Measurements from ENCODE around the gene PACSIN2.
"Not testable (repeated sequence)": the region's sequence is repeated elsewhere in the genome, so short reads cannot be mapped to it uniquely, and the experiment has no call there.

The PACSIN2 gene

DNA sequence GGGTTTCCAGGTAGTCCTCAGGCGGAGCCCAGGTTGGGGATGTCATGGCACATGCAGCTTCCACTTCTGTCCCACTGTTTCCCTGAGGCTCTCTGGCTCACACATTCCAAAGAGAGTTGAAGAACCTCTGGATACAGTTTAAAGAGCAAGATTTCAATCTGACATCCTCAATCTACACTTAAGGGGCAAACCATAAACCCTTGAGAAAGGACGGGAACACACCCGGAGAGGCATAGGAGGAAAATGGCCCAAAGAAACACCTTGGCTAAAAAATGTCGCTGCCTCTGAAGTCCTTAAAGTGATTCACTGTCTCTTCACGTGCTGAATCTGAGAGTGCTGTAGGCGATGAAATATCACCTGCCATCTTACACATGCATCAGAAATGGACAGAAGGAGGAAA, 87.0 kb downstream of the PACSIN2 start:
- DNase-seq (ENCODE audit: low read depth in 2 of 2), result no peak

DNA sequence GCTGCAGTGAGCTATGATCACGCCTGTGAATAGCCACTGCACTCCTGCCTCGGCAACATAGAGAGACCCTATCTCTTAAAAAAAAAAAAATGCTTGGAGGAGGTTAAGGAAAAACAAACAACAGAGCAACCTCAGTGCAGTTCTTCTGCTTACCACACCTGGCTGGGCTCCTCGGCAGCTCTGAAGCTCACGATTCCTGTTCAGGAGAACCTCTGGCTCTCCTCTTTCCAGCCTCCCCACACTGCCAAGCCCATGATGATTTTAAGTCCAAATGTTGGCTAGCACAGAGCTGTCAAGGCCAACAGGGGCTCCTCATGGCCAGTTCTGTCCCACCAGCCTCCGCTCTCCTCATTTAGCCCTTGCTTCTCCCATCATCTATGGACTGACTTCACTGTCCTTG, 88.2 kb downstream of the PACSIN2 start:
- no peak for DNase-seq (ENCODE audit: low read depth in 2 of 2)

DNA sequence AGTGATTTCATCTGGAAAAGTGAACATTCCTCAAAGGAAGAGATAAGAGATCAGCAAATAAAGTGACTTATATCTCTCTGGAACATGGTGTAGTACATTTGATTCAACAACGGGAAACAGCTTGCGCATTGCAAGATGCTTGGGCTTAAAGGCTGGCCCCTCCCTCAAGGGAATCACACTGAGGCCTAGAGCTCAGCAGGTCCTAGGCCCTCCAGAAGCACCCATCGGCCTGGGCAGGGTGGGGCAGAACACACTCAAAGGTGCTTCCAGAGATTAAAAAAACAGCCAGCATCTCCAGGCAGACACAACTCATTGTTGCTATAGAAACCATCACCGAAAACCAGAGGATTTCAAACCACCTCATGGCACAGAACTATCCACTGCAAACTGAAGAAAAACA, 88.8 kb downstream of the PACSIN2 start:
- no peak for DNase-seq (ENCODE audit: low read depth in 2 of 2)

DNA sequence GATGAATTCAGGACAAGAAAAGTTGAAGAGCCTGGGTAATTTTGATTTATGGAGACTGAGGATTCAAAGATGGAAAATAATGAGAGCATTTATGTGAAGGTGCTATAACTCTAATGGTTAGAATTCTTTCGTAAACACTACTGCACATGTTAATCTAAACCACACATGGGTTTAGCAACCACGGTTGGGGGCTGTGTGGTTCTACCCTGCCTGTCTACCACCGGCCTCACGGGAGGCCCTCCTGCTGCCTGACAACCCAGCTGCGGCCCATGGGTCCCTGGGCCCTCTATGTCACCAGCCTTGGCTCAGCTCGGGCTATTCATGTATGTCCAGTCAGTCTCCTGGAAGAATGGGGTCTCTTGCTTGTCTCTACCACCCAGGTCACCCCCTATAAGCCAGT, 89.4 kb downstream of the PACSIN2 start:
- DNase-seq (ENCODE audit: low read depth in 2 of 2), result no peak

DNA sequence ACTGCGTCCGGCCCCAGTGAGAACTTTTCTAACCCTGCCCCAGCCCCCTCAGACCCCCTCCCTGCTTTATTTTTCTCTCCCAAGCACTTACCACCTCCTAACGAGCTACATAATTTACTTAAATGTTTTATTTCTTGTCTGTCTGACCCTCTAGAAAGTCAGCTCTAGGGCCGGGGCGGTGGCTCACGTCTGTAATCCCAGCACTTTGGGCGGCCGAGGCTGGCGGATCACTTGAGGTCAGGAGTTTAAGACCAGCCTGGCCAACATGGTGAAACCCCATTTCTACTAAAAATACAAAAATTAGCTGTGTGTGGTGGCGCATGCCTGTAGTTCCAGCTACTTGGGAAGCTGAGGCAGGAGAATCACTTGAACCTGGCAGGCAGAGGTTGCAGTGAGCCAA, 89.9 kb downstream of the PACSIN2 start:
- not testable (repeated sequence) for DNase-seq (ENCODE audit: low read depth in 2 of 2)

DNA sequence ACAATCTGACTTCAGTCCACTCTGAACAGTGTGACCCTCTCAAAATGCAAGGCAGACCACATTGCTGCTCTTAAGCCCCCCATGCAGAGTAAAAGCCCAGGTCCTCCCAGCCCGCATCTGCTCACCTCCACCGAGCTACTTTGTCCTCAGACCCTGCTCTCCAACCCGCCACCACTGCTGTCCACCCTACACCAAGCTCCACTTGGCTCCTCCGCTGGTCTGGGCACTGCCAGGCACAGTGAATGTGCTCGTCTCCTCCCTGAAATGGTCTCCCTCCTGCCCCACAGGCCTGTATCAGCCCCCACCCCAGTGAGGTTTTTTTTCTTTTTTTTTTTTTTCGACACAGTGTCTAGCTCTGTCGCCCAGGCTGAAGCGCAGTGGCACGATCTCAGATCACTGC, 90.5 kb downstream of the PACSIN2 start:
- DNase-seq (ENCODE audit: low read depth in 2 of 2), result no peak

DNA sequence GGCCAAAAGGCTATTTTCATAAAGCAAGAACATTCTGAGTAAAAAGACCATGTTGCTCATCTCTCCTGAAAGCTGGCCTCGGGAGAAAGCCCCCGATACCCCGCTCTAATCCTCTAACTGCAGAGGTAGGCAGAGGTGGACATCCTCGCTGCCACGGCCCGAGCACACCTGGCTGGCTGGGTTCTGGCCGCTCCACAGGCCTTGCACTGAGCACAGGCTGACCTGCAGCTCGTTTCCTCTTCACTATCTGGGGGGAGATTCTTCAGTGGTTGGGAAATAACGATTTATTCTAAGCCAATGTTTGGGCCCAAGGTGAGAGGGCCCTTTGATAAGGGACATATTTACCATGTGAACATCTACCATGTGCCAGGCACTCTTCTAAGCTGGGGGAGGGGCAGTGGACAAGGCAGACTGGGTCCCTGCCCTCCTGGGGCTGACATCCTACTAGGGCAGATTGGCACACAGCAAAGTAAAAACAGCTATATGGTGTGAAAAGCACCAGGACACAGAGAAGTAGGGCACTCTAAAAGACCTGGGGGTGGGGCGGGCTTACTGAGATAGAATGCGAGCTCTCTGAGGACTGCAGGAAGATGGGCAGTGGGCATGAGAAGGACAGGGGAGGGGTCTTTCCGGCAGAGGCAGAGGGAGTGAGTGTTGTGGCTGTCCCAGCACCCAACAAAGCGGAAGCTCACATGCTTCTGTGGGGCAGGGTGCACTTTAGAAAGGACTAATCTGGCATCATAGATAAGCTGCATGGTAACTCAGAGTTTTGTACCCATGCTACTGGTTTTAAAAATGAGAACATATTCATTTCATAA, 92.4 kb downstream of the PACSIN2 start:
- no peak for DNase-seq (ENCODE audit: low read depth in 2 of 2)

DNA sequence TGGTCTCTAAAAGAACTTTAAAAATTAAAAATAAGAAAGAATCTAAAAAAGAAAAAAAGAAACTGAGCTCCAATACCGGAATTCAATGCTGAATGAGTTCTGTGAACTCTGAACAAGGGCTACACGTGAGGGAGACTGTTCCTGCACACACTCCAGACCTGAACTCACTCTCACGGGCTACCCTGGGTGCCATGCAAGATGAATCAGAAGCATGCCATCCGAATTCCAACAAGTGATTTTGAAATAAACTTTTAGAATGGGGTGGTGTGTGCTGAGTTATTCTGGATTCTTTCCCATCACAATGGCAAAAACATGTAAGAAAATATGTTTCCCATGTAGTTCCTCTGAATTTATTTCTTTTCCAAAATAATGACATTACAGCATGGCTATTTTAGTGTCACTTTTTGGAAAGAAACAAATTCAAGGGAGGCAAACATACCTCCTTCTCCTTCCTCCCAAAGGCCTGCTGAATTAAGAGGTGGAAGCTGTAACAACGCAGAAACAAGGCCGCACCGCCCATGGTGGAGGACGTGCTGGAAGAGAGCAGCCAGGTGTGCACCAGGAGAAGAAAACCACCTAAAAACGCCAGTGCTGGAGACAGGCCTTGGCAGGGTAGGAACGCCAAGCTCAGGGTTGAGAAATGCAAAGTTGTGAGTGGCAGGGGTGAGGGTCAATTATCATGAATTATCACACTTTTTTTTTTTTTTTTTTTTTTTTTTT, 94.7 kb downstream of the PACSIN2 start:
- no peak for DNase-seq (ENCODE audit: low read depth in 2 of 2)

DNA sequence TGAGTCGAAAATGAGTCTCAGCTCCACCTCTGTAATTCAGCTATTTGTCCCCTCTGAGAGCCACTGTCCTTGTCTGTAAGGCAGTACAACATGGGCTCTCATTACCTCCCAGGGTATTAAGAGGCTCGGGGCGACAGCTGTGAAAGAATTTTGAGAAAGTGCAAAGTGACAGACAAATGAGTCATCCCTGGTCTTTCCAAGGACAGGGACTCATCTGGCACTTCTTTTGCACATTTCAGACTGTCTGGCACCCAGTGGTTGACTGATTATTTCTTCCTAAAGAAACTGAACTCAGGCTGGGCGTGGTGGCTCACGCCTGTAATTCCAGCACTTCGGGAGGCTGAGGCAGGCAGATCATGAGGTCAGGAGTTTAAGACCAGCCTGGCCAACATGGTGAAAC, 95.8 kb downstream of the PACSIN2 start:
- DNase-seq (ENCODE audit: low read depth in 2 of 2), result peak in 1 of 2 donors; percentile 8

DNA sequence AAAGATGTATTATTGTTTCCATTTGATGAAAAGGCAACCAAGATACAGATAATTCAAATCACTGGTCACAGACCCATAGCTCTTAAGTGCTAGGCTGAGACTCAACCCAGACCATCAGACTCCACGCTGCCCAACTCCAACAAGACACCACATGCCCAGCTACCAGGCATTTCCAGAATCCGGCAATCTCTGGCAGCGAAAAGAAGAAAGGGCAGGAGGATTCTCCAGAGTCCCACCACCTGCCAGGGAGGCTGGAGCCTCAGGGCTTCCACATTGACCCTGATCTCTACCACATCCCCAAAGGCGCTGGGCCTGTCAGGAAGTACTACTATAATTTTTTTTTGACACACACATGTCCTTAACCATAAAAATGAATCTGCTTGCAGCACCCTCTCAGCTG, 96.4 kb downstream of the PACSIN2 start:
- no peak for DNase-seq (ENCODE audit: low read depth in 2 of 2)

DNA sequence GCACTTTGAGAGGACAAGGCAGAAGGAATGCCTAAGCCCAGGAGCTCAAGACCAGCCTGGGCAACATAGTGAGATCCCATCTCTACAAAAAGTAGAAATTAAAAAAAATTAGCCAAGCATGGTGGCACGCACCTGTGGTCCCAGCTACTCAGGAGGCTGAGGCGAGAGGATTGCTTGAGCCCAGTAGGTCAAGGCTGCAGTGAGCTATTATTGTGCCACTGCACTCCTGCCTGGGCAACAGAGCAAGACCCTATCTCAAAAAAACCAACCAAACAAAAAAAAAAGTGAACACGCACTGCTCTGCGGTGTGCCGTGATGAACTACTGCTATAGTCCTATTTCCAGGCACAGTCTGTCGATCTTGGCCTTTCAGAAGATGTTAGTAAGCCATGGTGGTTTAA, 97.6 kb downstream of the PACSIN2 start:
- not testable (repeated sequence) for DNase-seq (ENCODE audit: low read depth in 2 of 2)

DNA sequence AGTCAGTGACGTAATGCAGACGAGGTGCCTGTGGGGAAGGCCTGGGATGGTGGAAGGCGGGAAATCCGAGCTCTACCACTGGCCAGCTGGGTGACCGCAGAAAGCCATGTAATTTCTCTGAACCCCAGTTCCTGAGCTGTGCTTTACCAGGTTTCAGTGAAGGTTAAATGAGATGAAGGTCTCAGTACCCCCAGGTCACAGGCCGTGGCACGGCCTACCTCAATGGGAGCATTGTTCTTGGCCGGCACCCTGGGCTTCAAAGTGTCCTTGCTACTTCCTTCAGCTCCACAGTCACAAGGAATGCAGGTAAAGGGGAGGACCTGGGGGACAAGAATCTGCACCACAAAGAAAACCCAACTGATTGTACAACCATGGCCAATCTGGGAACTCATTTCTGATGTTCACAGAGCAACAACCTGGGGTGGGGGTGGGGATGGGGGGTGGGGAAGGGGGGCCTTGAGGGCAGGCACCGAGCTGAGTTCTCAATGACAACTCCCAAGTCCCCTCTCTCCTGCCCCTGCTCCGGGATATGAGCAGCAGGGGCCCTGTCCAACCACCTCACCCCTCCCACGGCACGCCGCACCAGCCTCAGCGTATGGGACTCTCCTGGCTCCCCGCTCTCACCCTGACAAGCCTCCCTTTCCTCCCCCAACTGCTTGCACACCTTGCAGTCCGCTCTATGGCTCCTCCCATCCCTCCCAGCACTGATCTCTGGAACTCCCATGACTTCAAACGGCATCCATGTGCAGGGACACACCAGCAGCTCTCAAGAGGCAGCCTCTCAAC, 98.8 kb downstream of the PACSIN2 start:
- DNase-seq (ENCODE audit: low read depth in 2 of 2), result no peak

DNA sequence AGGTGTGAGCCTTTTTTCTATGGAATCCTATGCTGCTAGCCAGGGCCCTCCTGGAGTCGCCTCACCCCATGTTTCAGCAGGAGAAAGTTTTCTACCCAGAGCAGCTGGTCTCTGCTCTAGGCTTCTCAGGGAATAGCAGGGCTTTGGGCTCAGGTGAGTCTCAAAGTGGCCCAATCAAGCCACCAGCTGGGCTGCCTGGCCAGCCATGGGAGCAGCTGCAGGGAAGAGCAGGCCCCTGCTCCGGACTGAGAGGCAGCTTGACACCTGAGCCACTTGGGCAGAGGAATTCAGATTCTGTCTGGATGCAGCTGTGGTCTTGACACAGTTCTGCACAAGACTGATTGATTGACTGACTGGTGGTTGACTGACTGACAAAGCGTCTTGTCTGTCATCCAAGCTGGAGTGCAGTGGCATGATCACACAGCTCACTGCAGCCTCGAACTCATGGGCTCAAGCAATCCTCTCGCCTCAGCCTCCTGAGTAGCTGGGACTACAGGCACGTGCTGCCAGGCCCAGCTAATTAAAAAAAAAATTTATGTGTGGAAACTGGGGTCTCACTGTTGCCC, 100.4 kb downstream of the PACSIN2 start:
- DNase-seq (ENCODE audit: low read depth in 2 of 2), result no peak

DNA sequence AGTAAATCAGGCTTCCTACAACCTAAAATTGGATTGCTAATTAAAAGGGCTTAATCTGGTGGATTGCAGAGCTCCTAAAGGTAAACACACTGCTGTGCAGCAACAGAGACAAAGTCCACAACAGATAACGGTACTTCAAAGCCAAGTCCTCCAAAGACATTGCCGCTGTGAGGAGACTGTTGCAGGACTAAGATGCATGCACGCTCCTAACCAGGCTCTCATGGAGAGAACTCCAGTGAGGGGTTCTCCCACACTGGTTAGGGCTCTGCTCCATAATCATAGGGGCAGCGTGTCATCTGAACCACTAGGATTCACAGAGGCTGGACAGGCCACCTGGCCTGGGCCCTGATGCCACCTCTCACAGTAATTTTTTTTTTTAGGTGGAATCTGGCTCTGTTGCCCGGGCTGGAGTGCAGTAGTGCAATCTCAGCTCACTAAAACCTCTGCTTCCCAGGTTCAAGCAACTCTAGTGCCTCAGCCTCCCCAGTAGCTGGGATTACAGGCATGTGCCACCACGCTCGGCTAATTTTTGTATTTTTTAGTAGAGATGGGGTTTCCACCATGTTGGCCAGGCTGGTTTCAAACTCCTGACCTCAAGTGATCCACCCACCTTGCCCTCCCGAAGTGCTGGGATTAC, 101.0 kb downstream of the PACSIN2 start:
- DNase-seq (ENCODE audit: low read depth in 2 of 2), result no peak

DNA sequence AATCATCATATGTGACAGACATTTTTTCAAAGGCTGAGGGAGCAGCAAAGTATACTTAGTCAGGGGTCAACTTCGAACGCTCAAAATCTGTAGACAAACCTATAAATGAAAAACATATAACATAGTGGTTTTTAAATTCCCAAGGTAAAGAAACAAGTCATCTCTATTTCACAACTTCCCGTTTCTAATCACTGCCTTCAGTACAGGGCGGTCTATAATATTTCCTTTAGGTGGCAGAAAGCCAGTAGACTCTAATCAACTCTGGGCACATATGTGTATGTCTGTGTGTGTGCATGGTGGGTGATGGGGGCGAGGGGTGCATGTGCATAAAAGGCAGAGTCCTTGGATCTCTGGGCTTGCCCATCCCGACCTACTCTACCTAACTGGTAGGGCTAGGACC, 102.9 kb downstream of the PACSIN2 start:
- no peak for DNase-seq (ENCODE audit: low read depth in 2 of 2)

DNA sequence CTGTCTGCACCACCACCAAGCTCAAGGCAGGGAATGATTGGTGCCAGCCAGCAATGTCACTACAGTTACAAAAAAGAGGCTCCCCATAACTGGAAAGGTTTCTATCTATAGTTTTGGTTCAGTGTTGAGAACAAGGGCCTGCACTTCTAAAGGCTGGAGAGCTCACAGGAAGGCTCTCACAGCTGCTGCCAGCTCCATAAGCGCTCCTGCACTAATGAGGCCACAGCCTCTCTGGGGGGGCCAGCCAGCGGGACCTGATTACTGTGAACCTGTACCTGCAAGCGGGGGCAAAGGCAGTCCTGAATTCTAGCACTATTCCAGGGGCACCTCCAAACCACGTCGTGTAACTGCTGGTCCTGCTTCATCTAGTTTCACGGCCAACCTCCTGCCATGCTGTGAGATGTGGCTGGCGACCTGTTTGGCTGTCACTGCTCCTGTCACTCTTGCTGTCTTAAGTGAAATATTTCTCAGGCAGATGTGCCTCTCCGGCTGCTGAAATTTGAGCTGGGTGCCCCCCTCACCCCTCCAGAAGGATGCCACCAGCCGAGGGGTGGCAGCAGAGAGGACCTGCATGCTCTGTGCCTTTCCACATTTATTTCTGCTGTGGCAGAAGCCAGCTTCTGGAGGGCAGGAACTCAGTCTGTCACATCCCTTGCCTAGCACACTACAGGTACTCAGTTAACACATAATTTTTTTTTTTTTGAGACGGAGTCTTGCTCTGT, 104.6 kb downstream of the PACSIN2 start:
- DNase-seq (ENCODE audit: low read depth in 2 of 2), result no peak

DNA sequence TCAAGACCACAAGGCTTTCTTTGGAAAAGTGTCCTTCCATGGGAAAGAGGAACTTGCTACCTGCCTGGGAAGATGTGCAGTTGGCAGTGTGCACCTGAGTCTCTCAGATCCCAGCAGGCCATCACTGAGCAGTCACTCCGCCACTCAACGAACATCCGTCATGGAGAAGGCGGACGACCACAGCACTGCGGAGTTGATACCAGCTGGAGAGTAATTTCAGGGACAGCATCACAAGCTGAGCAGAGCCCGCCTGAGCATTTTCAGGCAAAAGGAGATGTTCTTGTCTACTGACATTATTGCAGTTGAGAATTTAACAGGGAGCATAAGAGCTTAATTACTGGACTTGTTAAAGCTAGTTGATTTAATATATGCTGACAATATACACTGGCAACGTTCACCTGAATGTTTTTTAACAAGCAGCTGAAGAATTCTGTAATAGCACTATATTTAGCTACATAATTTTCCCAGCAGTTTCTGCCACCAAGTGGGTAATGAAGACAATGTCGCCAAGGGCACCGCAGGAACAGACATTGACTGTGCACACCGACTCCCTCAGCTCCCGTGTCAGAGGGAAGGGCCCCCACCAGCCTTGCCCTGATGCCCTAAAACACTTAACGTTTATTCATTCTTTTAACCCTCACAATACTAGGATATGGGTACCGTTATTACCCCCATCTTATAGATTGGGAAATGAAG, 105.4 kb downstream of the PACSIN2 start:
- DNase-seq (ENCODE audit: low read depth in 2 of 2), result no peak

DNA sequence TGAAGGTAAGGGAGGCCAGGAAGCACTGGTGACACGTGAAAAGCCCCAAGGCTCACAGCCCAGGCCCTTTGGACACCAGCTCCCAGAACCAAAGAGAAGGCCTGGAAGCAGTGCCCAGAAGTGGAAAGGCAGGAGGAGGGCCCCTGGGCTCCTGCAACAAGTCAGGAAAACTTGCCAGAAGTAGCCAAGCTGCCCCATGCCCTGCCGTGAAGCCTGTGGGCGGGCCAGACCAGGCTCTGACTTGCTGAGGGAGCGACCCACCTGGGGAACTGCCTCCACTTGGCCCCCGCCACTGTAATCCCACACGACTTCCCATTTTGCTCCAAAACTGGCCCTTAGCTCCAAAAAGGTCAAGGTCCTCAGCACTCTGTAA, 106.6 kb downstream of the PACSIN2 start:
- DNase-seq (ENCODE audit: low read depth in 2 of 2), result no peak

DNA sequence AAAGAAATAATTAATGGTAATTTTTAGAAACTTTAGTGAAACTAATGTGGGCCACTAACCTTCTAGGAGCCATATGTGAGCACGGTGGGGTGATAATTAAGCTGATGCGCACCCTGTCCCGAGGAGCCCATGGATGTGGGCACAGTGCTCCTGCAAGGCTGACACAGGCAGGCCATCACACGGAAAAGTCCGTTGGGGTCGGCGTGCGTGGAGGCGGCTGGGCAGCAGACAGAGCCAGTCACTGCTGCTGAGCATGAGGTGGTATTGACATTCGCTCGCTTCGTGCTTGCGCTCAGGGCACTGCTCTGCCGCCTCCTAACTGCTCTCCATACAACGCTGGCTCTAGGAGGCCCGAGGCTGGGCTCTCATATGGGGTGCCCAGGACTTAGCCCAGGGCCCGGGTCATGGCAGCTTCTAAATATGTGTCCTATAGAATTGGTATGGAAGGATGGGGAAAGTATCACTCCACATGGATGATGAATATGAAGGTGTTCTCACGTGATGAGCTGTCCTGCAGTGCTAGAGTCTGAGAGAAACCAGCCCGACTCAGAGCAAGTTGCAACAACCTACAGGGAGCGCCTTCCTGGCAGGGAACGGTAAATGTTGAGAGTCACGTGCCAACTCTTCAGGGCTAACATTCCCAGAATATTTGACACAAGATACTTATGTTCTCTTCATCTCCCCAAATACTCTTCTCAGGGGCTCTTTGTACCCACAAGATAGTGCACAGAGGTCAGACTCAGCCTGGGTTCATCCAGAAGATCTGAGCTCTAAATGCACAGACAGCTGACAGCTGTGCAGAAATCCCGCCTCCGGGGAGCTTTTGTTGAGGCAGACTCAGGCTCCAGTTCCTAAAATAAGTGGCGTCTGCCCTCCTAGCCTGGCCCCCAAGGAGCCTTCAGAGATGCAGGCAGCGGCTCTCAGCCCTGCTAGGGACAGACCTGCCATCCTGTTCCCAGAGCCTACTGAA, 107.3 kb downstream of the PACSIN2 start:
- DNase-seq (ENCODE audit: low read depth in 2 of 2), result no peak
